CD4-positive, alpha-beta T cell treated with Interleukin-4 for 1 hour (primary cell): ENCODE measurements around the gene UMPS.
"Not testable (repeated sequence)": the region's sequence is repeated elsewhere in the genome, so short reads cannot be mapped to it uniquely, and the experiment has no call there.

Source experiments
- DNase-seq, 2 donors: peaks; one replicate each; pipeline ENCODE4 v3.0.0-alpha.2; 2020 to 2022

UMPS gene

DNA sequence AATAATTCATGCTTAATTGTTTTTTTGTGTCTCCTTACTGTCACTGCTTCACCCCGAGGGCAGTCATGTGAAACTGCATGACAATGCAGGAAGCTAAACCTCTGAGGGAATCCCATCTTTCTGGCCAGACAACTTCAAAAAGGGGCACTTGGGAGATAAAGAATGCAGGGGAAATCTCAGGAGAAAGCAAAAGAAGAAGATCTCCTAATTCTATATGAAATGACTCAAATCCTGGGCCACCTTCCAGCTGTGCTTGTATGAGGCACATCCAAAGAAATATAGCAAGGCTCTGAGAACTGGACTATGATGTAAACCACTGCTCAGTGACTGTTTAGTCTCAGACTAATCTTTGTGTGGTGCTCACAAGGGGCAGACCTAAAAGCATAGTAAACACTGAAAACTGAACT is 22.6 kb upstream of the UMPS start:
- DNase-seq, result no peak

DNA sequence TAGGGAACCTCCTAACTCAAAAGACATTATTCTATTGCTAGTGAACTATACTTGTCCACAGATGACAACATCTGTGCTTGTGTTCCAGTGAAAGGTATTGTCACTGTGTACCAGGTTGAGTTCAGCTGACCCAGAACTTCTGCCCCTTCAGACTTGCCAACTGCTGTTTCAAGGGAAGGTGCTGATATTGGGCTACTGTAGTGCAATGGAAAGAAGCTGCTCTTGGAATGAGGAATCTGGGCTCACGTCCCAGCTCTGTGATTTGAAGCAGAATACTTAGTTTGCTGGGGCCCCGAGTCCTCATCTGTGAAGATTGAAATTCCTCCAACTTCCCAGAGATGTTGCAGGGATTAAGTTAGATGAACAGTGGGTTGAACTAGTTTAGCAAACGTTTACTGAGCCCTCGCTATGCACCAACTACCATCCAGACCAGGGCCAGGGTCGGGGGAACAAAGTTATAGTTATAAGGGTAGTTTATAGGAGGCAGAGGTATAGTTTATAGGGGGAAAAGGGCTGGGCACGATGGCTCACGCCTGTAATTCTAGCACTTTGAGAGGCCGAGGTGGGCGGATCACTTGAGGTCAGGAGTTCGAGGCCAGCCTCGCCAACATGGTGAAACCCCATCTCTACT is 15.9 kb upstream of the UMPS start:
- DNase-seq, result no peak

- no peak for DNase-seq
Measured at GRCh38 chr3:124722589-124722988, 7.7 kb upstream of the UMPS start.

- no peak for DNase-seq
Measured at GRCh38 chr3:124730941-124731297, 667 bp downstream of the UMPS start.

GRCh38 chr3:124731760-124732159 is 1.5 kb downstream of the UMPS start:
- no peak for DNase-seq

DNA sequence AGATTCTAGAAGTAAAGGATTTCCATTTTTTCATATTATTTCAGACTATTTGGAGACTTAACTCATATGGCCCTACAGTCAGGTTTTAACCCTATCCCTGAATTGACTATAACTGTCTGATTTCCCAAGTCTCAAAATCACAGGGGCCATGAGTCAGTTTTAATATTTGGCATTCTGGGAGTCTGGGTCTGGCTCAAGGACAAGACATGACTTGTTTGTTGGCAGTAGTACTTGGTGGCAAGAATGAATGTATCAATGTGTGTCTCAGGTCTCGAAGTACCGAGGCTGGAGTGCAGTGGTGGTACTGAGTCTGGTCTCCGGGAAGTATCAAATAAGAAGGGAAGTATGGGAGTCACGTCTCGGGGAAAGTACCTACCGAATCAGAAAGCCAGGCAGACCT is 10.8 kb downstream of the UMPS start:
- no peak for DNase-seq

DNA sequence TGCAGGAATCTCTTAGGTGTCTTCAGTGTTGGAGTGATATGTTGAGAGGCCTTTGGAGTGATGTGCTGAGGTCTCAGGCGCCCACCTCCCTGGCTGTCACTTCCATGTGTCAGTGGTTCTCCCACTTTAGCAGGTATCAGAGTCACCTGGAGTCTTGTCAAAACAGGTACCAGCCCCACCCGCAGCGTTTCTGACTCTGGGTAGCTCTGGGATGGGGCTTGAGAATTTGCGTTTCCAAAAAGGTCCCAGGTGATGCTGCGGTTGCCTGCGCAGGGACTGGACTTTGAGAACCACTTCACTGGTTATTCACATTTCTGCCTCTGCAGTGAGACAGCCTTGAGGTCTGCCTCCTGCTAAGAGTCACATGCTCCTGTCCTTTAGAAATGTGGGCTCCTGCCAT is 15.5 kb downstream of the UMPS start:
- DNase-seq, result no peak

DNA sequence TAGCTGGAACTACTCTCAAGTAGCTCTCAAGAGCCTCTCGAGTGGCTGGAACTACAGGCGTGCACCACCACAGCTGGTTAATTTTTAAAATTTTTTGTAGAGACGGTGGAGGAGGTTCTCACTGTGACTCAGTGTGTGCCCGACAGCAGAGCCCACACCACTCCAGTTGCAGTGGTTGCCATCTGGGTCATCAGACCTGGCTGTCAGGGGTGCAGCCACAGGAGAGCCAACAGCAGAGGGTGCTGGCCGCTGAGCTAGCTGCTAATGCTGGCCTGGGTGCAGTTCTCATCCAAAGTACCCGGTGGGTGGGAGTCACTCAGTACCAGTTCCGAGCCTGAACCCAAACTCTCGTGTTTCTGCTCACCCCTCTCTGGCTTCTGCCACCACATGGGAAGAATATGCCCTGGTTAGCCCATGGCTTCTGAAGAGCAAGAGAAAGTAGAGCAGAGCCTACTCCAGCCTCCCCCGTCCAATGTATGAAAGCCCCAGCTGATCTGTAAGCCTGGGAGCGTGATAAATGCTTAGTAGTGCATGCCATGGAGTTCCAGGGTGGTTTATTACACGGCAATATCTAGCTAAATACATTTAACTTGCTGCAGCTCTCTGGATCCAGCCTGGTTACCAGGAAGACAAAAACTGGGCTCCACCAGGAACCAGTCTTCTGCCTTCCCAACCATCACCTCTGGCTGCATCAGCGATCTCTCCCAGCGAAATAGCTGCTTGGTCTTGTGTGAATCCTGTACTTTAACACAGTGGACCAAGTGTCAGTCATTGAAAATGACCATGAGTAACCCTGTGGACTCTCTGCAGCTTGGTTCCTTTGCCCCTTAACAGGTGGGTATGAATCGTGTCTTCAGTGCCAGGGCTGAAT is 17.1 kb downstream of the UMPS start:
- no peak for DNase-seq

GRCh38 chr3:124748560-124749198 is 18.4 kb downstream of the UMPS start:
- no peak for DNase-seq

GRCh38 chr3:124749877-124750276 is 19.6 kb downstream of the UMPS start:
- DNase-seq, result not testable (repeated sequence)

- DNase-seq, result no peak
Measured at GRCh38 chr3:124751501-124751900, 21.2 kb downstream of the UMPS start.

GRCh38 chr3:124752051-124752450 is 21.8 kb downstream of the UMPS start:
- no peak for DNase-seq

- DNase-seq, result not testable (repeated sequence)
Measured at GRCh38 chr3:124757926-124758325, 27.7 kb downstream of the UMPS start.

GRCh38 chr3:124758851-124759635 is 28.8 kb downstream of the UMPS start:
- no peak for DNase-seq

DNA sequence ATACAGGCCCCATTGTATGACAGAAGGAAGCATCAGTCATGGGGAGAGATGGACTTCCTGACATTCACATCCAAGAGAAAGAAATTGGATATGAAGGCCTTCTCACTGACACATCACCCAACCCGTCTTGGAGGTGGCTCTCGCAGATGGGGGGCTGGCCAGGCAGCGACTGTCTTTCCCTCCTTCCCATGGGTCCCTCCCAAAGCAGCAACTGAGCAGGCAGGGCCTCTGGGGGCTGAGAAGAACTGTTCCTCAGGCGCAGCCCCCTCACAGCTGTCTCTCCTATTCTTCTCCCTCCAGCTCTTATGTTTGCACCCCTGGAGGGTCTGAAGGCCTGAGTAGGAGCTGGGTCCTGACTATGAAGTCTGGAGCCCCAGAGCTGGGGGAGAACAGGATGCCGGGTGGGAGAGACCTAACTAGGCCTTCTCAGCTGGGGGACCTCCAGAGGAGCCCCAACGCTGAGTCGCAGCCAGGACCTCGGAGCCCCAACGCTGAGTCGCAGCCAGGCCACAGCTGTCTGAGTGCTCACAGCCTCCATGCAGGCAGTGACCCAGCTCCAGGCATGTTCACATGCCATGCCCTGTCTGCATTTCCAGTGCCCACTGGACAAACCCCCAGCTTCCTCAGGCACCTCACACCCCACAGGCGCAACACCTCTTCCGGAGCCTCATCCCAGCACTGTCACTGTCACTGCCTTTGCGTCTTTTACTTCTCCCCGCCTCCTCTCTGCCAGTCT is 29.6 kb downstream of the UMPS start:
- DNase-seq, result no peak

DNA sequence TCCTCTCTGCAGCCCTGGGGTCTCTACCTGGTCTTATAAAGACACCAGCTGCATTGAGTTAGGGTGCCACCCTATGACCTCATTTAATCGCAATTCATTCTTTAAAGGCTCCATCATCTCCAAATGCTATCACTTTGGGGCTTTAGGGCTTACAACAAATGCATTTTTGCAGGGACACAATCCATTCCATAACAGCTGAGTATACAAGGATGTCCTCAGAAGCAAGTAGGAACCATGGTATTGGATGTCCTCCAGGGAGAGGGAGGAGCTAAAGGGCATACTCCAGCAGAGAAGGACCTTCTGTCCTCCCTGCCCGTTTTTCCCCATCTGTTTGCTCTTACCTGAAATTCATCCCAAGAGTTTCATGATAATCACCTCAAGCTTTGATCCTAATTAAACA is 30.3 kb downstream of the UMPS start:
- DNase-seq, result no peak

- DNase-seq, result peak; percentile 72 to 74
Measured at GRCh38 chr3:124761250-124761796, 31.1 kb downstream of the UMPS start.

DNA sequence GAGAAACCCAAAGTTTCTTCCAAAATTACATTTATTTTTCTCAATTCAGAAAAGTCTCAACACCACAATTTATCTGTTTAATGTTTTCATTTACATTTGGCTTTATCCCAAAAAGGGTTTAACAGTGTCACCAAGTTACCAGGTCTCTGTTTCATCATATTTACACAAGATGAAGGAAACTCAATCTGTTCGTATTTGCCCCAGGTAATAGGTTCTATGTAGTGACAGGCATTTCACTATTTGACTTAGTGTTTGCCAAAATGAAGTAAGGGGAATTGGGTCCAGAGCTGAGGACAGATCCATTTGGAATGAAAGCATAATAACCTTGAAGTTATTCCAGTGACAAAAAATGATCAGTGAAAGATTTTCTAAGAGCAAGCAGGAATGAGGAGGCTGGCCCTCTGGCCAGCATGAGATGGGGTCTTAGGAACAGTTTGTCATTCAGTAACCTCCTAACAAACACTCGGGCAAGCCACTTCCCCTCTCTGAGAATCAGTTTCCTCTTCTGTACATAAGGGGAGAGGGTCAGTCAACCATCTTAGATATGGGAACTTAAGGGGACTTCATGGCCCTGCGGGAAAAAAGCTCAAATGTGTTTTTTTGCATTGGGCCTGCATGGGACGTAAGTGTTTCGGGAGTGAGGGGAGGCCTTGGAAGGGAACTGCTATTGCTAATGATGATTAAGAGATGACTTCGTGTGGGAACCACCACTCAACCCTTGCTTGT is 31.8 kb downstream of the UMPS start:
- DNase-seq, result no peak

GRCh38 chr3:124762661-124763011 is 32.4 kb downstream of the UMPS start:
- no peak for DNase-seq

- DNase-seq, result no peak
Measured at GRCh38 chr3:124763206-124763605, 33.0 kb downstream of the UMPS start.

DNA sequence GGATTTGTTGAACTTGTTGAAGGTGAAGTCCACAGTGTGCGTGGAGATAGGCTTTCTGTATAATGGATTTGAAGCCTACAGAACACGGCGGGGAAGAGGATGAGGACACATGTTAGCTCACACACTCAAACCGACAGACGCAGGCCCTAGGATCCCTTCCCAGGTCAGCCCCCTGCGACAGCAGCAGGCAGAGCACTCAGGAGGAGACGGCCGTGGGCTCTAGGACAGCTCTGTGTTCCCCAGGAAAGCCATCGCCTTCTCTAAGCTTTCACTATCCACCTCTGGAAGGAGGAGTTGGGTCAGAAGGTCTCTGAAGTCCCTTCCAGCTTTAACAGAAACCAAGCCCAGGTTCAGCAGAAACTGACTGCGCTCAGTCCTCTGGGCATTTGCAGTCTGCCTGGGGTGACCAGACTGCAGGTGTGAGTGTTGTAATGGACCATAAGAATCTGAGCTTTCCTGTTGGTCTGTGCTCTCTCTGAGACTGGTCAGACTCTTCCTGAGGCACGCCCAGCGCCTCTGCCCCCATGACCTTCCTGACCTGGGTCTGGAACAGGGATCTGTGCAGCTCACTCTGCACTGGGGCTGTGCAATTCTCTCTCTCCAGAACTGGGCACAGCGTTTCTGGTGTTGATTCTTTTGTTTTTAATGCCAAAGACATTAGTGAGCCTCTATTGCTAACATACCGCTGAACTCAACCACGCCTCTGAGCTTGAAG is 33.5 kb downstream of the UMPS start:
- DNase-seq, result no peak
